Activated CD8-positive, alpha-beta memory T cell treated with anti-CD3 and anti-CD28 coated beads, Interleukin-2, amount 50 U/mL, for 1 hour (primary cell): Measurements from ENCODE around the gene VOPP1.

ENCODE experiments used
- DNase-seq: peaks from one replicate; pipeline ENCODE4 v3.0.0-alpha.2; 2020; ENCODE audit errors: extremely low read depth

The VOPP1 gene

GRCh38 chr7:55432939-55433784 lies 139.1 kb downstream of the VOPP1 start:
- DNase-seq = peak; percentile 4

- no peak for DNase-seq
Measured at GRCh38 chr7:55432506-55432905, 139.8 kb downstream of the VOPP1 start.

- no peak for DNase-seq
Measured at GRCh38 chr7:55431898-55432297, 140.4 kb downstream of the VOPP1 start.

GRCh38 chr7:55429835-55430499 lies 142.3 kb downstream of the VOPP1 start:
- DNase-seq = no peak

GRCh38 chr7:55427800-55428199 lies 144.5 kb downstream of the VOPP1 start:
- no peak for DNase-seq

GRCh38 chr7:55427342-55427741 lies 145.0 kb downstream of the VOPP1 start:
- DNase-seq = no peak

GRCh38 chr7:55426676-55427075 lies 145.6 kb downstream of the VOPP1 start:
- no peak for DNase-seq

- DNase-seq = no peak
Measured at GRCh38 chr7:55425141-55425752, 147.1 kb downstream of the VOPP1 start.

- DNase-seq = no peak
Measured at GRCh38 chr7:55423891-55424290, 148.4 kb downstream of the VOPP1 start.

- DNase-seq = no peak
Measured at GRCh38 chr7:55423277-55423711, 149.0 kb downstream of the VOPP1 start.
